HG02798 (cell line): ENCODE results near the gene ARL5C.
A peak's percentile ranks its signal among the peaks of the same experiment; 100 is the strongest.

Experiments
- ATAC-seq: cut with Tn5 transposase; IDR thresholded peaks from one replicate; pipeline ENCODE4 v1.9.1; 2021; ENCODE audit warnings: mild to moderate bottlenecking; ENCODE audit not compliant: unreplicated experiment, poor library complexity

The ARL5C gene, protein sequence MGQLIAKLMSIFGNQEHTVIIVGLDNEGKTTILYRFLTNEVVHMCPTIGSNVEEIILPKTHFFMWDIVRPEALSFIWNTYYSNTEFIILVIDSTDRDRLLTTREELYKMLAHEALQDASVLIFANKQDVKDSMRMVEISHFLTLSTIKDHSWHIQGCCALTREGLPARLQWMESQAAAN

DNA sequence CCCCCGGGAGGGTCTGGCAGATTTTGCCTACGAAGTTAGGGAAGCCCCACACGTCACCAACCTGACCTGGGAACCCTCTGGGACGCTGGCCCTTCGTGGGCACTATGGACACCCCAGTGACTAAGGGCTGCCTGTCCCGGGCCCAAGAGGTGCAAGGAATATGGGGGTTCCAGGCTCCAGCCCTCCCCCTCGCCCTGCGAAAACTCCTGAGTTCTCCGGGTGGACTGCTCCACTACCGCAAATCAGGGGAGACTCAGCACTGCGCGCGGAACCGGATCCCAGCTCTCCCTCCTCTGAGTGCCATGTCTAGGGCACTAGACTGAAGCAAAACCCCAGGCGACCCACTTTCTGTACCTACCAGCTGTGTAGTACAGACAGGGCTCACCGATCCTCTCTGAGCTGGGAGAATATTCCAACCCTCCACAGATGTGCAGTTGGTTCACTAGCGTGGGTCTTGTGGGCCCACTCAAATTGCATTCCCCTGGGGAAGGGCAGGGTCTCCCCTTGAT is at the start of gene ARL5C:
Gene ARL5C, minus strand, starts transcription at position 321 of the 509 bp plus-strand sequence. CDS start 401 bp downstream, outside the sequence.
- no peak for ATAC-seq

DNA sequence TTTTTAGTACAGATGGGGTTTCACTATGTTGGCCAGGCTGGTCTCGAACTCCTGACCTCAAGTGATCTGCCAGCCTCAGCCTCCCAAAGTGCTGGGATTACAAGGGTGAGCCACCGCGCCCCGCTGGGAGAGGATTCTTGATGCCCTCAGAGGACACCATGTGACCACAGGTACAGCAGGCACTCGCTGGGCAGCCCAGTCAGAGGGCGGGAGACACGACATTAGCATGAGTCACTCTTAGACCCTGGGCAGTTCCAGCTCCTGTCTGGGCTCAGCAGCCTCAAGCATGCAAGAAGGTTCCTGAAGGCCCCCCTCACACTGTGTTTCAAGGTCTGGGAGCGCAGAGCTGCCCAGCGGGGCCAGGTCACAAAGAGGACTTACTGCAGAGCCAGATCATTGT is 47.9 kb upstream of the ARL5C start:
- no peak for ATAC-seq

DNA sequence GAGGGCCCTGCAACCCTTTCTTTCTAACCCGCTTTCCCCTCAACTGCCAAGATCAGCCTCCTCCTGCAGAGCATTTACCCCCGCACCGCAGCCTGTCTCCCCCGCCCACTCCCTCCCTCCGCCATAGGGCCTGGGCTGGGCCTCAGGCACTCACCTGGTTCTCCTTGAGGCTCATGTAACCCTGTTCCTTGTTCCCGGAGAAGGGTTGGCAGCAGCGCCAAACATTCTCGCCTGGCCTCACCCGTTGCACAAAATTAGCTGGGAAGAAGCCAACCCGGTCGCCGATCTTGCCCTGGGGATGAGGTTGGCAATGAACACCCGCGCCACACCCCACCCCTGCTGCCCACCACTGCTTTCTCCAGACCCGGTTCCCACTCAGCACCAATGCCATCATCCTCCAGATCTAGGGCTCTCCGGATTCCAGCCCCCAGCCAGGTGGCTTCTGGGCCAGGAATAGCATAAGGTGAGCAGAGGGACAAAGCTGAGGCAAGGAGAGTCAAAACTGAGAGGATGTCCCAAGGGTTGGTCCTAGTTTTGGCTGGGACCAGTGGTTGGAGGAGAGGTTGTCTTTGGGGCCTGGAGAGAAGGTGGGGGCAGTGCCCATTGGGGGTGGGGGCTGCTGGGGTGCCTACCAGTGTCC is 47.0 kb upstream of the ARL5C start:
- no peak for ATAC-seq

DNA sequence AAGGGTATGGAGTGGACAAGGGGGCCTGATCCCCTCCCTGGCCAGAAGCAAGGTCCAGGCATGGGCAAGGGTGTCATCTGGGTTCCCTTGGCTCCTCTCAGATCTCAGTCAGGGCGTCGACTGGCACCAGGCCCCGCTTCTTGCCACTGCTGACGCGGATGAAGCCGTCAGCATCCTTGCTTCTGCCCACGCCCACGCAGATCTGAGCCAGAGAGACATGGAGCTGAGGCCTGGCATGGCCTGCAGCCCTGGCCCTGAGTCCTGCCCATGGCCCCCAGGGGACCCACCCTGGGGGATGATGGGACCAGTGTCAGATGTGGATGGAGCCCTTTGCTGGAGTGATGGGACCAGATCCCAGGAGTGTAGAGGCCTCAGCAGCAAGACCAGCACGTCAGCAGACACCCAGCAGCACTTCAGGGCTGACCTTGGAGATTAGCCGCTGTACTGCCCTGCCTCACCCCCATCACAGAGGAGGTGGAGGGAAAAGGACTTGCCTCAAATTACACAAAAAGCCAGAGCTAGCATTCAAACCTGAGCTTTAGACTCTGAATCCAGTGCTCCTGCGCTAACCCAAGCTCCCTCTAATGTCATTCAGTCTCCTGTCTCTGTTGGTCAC is 46.3 kb upstream of the ARL5C start:
- ATAC-seq, result no peak

DNA sequence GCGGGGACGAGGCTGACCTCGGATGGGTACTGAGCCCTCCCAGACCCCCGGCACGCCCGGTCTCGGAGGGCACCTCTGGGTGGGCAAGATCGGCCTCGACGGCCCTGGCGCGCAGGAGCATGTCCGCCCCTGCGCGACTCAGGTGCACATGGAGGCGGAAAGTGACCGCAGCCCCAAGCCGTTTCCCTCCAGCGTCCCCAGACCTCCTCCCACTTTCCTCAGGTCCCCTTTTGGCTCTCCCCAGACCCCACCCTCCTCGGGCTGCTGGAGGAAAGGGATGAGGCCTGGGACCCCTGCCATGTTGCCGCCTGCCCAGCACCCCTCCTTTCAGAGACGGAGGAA is 44.1 kb upstream of the ARL5C start:
- no peak for ATAC-seq

DNA sequence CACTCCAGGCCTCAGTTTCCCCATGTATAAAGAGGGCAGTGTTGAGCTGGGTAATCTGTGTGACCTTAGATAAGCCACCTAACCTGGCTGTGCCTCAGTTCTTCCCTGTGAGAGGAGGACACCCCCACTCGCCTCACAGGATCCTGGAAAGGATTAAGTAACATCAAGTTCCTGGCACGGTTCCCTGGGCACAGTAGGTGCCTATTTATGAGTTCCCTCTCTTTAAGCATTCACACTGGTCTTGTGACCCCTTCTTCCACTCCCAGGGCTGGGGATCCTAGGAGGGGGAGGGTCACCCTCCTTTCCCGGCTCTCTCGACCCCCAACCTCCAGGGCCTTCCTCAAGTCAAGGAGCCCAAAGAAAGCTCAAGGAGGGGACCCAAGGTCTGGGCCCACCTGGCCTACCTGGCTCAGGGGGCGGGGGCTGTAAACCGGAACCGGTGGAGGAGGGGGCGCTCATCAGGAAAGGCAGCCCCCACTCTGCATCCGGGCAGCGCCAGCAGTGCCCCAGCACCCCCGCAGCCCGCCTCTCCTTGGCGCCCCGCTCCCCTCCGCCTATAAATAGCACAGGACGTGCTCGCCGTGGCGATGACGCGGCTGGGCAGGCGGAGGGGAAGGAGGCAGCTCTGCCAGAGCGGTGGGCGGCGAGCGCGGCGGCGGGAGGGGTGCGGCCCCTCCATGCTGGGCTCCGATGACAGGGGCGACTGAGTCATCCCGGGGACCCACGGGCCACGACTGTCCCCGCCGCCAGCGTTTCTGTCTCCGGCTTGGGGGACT is 43.5 kb upstream of the ARL5C start:
- ATAC-seq, result no peak

DNA sequence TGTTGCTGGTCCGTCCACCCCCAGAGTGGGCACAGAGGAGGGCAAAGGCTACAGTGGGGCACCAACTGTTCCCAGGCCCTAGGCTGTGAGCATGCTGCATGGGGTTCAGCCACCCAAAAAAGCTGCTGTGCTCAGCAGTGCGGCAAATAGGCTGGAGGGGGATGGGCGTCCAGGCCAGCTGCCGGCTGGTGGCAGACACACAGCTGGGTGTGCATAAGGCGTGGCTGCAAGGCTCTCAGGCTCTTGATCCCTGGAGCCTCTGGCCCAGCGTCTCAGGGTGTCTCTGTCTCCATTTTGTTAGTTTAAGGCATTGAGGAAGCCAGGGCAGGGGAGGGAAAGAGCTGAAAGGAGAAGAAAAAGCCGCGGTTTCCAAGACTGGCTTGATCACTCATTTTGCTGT is 42.9 kb upstream of the ARL5C start:
- ATAC-seq, result peak; percentile 52

DNA sequence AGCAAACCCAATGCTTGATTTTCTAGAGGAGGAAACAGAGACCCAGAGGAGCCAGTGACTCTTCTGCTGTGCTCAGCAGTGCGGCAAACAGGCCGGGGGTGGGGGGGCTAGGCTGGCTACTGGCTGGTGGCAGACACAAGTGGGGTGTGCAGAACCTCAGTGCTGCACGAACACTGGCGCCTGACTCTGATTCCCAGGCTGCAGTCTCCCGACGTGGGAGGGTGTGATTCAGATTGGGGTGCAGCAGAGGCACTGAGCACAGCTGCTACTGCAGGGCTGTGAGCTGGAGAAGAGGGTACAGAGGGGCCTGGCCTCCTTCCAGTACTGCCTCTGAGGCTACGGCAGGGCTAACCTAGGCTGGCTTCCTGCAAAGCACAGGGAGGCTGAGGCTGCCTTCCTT is 42.2 kb upstream of the ARL5C start:
- ATAC-seq, result no peak

DNA sequence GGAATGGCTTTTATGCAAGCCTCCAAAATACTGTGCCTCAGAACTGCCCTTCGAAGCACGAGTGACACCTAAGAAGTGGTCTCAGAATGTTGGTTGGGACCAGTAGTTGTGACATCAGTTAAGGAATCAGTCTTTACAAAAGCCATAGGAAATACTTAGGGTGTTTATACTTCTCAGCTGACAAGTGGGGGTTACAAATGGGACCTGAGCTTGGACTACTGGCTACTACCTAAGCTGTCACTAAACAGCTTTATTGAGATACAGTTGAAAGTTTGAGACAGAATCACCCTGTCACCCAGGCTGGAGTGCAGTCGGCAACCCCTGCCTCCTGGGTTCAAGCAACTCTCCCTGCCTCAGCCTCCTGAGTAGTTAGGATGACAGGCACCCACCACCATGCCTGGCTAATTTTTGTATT is 39.2 kb upstream of the ARL5C start:
- ATAC-seq, result no peak

DNA sequence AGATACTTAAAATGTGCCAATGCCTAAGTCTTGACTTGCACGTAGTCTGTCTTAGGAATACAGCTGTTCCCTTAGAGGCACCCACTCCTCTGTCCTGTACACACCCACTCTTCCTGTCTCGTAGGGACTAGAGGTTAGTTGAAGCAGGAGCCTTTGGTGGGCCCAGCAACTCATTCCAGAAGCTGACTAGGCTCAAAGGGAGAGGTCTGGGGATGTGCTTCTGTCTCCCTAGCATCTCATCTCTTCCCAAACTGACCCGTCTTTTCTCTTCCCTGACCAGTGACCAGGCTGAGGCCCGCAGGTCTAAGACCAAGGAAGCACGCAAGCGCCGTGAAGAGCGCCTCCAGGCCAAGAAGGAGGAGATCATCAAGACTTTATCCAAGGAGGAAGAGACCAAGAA is 38.3 kb upstream of the ARL5C start:
- no peak for ATAC-seq

DNA sequence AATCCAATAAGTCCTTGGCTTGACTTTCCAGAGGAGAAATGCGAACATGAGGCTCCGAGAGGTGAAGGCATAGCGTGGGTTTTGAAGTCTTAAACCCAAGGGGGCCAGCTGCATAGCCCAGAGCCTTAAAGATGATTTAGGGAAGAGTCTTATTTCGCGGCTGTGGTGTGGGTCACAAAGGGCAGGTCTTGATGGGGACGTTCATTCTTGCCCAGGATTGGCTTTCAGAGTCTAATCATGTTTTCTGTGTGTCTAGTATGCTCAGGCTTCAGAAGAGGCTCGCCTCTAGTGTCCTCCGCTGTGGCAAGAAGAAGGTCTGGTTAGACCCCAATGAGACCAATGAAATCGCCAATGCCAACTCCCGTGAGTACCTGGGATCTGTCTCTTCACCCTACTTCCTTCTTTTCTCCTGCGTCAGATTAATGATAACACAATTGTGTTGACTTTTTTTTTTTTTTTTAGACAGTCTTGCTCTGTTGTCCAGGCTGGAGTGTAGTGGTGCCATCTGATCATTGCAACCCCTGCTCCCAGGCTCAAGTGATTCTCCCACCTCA is 35.1 kb upstream of the ARL5C start:
- no peak for ATAC-seq

DNA sequence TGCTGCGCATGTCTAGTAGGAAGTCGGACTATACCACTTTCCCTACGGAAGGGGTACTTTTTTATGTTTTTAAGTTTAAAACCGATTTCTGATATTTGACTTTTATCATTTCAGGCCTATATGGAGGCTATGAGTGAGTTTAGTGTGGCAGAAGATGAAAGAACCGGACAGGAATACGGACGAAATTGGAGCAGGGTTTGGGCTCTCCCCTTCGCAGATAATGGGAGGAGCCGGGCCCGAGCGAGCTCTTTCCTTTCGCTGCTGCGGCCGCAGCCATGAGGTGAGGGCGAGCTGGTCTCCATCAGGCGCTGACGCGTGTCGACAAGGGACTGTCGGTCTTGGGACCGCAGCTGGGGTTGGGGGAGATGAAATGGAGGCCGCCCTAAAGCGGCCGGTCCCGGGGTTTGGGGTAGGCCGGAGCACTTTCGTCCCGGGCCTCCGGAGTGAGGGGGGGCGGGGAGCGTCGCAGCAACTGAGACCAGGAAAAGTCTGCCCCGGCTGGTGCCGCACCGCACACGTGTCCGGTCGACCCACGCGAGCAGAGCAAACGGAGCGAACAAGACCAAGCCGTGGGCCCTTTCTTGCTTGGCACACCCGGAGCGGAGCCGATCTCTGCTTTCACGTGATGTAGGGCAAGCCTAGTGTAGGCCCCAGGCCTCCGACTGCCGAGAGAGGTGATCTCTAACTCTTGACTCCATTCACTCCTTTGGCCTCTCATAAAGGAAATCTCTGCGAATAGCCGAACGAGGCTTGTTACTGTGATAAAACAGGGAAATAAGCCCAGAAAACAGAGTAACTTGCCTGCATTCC is 34.3 kb upstream of the ARL5C start, which contains the start of gene RPL19:
Gene RPL19, plus strand, starts transcription at position 214 of the 810 bp plus-strand sequence. Its CDS starts 62 bp downstream, at position 276.
- ATAC-seq, result peak; percentile 65

DNA sequence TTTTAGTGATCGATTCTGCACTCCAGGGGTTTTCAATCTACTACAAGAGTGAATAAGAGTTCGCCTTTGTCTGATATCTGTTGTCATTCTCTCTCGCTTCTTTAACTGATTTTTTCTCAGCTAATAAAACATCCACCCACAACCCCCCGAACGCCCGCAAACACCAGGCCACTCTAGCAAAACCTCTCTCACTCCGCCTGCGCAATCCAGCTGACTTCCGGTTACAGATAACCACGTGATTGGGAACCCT is 33.8 kb upstream of the ARL5C start:
- peak; percentile 76 for ATAC-seq

DNA sequence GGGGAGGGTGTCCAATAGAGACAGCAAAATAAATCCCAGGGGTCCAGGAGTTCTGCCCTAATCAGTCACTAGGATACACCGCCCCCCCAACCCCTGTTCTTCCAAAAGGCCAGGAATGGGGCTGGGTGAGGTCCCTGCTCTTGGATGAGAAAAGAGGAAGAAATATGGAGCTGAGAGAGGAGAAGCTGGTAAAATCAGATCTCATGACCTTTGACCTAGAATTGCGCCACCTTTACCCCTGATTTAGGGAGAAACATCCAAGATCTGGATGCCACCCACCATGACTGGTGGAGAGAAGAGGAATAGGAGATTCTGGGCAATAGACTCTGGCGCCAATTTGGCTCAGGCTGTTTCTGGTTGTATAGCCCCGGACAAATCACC is 32.2 kb upstream of the ARL5C start:
- ATAC-seq, result no peak

DNA sequence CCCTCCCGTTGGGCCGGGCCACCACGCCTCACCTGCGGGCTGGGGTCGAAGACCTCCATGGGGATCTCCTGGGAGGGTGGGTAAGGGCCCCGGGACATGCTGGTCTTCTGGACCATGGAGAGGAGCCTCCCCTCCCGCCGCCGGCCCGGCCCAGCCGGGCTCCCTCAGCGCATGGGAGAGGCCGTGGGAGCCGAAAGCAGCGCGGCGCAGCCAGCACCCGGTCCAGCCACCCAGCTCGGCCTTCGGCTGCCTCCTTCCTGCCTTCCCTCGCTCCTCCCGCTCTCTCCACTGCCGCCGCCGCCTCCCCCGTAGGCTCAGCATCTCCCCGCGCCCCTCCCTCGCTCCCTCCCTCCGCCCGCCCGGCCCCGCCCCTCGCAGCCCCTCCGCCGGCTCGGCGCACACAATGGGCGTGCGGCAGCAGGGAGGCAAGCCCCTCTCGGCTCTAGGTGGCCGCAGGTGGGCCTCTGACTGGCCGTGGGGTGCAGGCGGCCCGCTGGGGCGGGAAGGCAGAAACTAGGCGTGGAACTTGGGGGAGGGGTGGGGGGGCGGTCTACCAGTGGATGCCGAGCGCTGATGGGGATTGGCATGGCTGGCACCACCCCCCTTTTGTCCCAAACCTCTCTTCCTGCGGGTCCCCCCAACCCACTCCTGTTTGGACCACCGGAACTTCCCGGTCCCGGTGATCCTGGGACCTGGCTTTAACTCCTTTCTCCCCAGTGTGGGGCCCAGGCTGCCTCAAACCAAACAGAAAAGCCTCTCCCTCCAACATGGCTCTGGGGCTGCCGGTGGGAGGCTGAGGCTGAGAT is 31.6 kb upstream of the ARL5C start, which contains the start of gene CACNB1:
Gene CACNB1, minus strand, starts transcription at position 290 of the 806 bp plus-strand sequence. Its CDS starts 174 bp downstream, at position 116.
- peak; percentile 41 for ATAC-seq

DNA sequence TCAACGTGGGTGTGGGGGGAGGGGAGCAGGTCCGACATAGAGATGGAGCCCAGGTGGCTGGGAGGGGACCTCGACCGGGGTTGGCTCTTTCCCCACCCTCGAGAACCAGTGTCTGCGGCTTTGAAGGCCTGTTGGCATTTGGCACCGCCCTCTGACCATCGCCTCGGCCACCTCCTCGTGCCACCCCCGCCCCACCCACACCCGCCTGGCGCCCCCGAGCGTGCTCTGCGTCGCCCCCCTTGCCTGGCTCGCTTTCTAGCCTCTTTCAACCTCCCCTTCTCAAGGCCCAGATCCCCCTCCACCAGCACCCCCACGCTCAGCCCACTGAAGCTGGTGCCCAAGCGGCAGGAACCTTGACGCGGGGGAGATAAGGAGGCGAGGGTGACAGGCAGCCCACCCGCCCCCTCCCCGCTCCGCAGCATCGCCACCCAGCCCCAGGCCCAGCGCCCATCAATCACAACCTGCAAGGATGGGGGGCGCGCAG is 30.9 kb upstream of the ARL5C start:
- no peak for ATAC-seq

DNA sequence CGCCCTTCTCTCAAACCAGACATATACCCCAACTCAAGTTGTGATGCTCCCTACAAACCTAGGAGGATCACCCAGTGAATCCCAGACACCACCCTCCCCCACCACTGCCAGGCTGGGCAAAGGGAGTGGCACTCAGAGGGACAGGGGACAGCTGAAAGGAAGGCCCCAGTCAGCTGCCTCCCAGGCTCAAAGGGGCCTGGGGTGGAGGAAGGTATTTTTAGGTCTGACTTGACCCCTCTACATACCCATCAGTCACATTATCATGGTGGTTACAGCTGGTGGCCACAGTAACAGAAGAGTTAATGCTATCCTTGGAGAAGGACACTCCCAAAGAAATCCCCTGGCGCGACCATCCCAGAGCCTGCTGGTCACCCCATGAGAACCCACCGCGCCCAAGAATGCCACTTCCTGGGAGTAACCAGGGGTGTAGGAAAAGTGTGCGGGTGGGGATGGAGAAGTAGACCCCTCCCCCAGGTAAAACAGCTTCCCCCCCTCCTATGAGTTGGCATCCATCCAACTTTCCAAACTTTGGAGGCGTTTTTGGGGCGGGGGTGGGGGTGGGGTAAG is 30.4 kb upstream of the ARL5C start:
- ATAC-seq, result no peak

DNA sequence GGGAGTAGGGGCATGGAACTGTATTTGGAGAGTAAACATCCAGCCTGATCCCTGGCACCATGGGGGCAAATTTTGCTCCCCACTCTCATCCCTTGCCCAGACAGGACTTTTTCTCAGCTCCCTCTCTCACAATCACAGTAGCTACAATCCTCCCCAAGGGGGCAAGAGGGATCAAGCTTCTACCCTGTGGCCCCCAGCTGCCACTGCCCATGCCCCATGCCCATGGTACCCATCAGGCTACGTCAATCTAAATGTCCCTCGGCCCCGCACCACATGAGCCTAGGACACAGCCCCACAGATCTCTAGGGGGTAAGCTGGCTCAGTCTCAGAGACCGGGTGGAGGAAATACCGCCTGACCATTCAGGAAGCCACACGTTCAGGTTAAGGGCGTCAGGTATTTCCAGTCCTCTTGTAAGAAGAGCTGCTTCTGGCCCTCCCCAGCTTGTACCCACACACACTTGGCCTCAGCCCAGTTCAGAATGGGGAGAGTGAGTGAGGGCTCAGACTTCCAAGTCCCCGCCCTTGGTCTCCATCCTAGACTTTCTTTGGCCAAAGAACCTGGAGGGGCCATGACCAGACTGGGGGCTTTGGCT is 29.7 kb upstream of the ARL5C start:
- ATAC-seq, result no peak
